Limb (tissue), 2 donors: Measurements from ENCODE around the gene OCRL.
A peak's percentile ranks its signal among the peaks of the same experiment; 100 is the strongest.
"Not testable (repeated sequence)": the region's sequence is repeated elsewhere in the genome, so short reads cannot be mapped to it uniquely, and the experiment has no call there.

Experiments
- DNase-seq, 2 donors: peaks; one replicate each; pipeline ENCODE4 v3.0.0-alpha.2; 2016; ENCODE audit errors: extremely low spot score in 2 of 2

Gene OCRL

DNA sequence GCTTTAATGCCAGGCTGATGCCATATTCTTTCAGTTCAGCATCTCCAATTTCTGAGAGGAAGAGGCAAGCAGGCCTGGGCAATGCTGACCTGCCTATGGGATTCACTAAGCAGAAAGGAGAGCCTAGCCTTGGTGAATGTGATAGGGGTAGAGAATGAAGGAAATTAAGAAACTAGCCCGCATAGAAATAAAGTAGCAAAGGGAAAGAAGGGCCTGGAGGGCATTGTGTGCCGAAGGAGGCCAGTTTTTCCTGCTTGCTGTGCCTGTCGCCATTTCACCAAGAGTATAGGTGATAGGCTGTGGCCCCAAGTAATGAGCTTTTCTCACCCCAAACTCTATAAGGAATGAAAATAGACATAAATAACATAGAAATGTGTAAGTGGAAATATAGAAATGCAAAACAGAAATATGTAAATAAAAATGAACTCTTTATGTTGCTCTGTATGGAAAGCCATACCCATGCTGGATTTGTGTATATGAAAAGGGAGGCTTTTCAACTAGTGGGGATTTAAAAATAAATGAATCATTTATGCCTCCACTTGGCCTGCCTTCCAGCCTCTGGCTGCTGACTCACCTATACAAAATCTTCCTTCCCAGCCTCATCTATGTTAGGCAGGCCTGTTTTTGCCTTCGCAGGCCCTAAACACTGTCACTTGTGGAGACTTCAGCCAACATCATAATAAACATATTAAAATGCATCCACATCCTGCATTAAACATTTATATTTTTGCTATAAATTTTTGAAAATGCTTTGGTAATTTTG lies 5.1 kb upstream of the OCRL start:
- DNase-seq, result no peak

DNA sequence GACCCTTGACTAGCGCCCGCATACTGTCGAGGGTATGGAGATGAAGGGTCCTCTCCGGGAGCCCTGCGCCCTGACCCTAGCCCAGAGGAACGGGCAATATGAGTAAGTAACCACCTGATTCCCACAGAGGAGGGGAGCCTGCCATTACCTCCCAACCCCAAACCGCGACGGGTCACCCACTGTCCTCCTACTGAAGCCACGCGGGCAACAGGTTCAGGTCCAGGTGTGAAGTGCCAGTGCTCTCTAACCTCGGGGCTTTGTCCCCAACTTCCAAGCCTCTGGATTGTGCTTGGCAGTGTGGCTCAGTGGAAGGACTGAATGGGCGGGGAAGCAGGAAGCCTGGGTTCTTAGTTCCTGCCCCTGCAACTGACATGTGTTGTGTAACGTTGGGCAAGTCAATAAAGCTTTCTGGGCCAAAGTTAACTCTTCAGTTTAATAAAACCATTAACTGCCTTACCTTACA lies 694 bp downstream of the OCRL start:
- no peak for DNase-seq

DNA sequence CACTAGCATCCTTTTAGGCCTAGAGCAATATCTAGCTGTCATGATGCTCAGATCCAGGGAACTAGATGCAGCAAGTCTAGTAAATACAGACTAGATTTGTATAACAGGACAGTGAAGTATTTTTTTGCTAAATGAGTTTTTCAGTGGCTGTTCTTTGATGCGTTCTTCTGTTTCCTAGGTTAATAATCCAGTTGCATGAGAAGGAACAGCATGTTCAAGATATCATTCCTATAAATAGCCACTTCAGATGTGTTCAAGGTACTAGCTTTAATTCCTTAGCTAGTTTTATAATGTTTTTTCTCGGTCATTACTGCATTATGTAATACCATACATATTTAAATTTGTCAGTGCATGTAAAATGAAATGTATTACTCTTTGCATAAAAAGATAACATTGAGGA lies 4.7 kb downstream of the OCRL start:
- no peak for DNase-seq

DNA sequence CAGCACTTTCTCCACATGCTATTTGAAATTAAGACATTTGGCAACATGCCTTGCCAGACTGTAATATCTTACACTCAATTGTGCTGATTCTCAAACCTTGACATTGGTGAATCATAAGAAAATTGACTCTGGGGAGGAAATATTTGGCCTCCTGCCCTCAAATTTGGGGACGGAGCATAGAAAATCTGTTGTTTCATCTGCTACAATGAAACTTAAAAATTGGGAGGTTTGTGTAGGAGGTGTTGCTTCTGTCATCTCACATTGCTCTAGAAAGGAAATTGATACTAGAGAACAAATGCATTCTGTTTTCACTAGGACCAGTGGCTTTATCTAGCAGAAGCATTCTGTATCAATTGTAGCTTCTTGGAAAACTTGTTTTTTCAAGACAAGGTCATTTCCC lies 5.3 kb downstream of the OCRL start:
- DNase-seq, result no peak

DNA sequence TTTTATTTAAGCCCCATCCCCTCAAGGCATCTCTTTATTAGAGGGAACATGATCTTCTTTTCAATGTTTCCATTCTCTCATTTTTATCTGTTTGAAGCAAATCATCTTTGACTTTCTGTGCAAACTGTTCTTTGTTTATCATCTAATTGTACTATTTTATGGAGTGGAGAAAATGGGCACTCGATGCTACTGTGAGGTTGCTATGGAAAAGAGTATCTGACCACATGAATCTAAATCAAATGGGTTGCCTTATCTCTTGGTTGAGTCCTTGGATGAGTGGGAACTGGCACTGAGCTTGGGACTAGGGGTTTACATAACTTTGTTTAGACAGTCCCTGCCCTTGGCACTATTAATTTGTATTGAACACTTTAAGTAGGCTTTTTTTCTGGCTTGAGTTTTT lies 9.1 kb downstream of the OCRL start:
- DNase-seq, result no peak

DNA sequence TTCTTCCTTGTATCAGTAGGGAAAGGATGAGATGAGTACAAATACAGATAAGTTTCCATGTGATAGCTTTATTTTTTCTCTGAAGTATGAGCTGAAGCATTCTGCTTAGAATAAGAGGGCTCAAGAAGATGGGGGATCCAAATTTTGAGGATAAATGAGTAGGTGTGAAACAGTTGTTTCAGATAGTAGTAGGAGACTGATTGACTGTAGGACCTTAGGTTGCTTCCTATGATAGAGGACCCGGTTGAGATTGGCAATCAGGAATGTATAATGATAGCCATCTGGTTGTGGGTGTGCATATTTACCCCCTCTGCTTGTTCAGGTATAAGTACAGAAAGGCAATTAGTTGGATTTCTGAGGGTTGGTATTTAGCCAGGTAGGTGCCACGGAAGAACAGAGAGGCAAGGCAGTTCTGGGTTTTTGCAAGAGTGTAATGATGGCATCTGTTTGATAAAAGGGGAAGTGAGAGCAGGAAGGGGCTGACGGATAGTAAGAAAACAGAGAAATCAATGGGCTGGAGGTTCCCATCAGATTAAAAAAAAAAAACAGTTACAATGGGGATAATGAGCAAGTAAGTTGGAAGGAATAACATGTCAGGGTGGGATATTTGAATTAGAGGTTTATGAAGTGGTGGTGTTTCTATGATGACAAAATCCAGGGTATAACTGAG lies 13.7 kb downstream of the OCRL start:
- DNase-seq, result no peak

DNA sequence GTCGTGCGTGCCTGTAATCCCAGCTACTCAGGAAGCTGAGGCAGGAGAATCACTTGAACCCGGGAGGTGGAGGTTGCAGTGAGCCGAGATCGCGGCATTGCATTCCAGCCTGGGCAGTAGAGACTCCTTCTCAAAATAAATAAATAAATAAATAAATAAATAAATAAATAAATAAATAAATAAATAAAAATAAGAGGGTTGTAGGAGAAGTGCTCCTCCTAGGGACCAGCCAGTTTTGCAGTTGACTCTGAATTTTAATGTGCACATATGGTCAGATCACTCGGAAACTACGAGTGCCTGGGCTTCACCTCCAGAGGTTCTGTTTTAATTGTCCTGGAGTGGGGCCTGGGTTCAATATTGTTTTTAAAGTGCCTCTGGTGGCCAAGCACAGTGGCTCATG lies 14.8 kb downstream of the OCRL start:
- not testable (repeated sequence) for DNase-seq

DNA sequence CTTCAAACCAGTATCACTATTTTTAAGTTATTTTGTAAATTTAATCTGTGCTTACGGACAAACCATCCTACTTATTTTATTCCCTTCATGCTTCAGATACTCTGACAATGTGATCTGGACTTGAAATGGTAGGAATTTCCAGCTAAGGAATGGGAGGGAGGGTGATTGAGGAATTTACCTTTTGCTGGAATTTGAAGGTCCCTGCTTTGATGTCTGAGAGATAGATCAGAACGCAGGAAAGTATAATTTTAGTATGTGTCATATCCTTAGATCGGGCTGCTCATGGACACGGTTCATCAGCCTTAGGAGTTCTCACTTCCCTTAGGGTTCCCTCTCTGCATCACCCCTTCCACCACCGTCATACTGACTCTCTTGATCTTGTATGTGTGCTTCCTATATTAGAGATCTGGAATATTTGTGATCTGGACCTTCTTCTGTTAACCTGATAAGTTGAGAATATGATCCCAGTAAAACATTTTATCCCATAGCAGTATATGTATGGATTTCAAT lies 16.8 kb downstream of the OCRL start:
- DNase-seq, result no peak

DNA sequence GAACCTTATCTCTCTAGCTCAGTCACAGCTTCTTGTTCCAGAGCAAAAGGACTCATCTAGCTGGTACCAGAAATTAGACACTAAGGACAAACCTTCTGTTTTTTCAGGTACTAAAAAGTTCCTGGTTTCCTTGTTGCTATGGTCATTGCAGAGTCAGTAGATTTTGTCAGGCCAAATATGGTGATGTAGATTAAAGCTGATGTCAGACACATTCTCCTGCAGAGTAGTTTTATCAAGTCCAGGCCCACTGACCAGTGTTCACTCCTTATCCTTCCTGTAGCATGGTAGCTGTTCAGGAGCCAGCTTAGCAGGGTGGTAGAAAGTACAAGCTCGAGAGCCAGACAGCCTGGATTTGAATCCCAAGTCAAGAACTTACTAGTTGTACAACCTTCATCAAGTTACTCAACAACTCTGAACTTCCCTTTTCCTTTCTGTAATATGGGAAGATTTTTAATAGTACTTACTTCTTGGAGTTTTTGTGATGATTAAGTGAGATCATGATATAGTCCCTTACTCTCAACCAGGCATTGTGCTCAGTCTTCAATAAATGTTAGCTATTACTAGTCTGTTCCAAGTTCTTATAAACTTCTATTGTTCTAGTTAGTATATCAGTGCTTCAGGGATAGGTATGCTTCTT lies 17.9 kb downstream of the OCRL start:
- DNase-seq, result no peak

DNA sequence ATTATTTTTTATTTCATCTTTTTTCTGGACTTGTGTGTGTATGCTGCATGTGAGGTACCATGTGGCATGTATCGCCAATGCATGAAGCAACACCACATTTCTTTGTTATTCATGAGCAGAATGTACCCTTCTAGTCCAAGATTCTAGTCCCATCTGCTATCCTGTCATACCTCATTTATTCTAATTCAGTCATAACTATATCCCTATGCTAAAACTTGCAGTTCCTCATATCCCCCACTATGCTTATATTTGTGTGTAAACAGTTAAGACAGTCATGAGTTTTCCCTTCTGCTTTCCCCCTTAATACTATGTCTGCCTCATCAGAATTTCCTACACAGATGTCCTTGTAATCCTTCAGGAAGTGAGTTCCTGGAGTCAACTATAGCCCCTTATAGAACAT lies 19.7 kb downstream of the OCRL start:
- DNase-seq, result peak in 1 of 2 donors; percentile 3

DNA sequence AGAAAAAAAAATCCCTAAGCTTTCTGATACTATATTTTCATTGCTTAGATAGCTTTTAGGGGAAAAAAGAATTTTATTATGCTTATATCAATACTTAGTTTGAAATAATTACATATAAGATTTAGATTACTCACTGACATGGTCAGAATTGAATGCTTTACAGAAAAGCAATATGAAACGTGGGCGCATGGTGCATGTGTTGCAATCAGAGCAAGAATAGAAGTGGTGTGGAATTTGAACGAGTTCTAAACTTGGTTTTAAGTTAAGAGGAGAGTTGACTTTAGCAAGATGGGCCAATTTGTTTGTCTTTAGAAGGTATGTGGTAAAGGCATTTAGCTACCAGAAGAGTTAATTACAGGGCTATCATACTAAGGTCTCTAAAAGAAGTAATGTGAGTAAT lies 21.4 kb downstream of the OCRL start:
- DNase-seq, result no peak

DNA sequence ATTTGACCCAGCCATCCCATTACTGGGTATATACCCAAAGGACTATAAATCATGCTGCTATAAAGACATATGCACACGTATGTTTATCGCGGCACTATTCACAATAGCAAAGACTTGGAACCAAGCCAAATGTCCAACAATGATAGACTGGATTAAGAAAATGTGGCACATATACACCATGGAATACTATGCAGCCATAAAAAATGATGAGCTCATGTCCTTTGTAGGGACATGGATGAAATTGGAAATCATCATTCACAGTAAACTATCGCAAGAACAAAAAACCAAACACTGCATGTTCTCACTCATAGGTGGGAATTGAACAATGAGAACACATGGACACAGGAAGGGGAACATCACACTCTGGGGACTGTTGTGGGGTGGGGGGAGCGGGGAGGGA lies 24.3 kb downstream of the OCRL start:
- DNase-seq, result not testable (repeated sequence)

DNA sequence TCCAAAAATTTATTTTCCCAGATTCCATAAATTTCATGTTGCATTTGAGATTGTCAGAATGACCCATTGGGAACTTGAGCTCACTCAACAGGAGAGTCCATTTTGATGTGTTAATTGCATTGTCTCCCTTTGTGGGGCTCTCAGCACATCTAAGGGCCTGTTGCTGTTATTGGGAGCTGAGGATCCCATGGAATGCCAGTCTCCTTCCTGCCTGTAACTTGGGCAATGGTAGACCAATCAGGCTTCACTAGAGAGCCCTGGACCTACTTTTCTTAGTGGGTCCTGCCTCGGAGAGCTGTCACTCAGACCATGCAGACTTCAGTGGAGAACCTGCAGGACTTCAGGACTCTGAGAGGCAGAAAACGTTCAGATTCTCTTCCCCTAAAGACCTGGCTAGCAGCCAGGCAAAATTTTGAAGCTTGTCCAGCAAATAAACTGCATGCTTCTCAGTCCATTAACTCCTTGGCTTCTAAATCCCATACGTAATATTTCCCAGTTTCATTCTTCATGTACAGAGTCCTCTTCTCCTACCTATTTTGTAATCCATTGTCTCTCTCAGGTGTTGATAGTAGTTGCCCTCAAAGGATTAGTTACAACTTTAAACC lies 25.1 kb downstream of the OCRL start:
- DNase-seq, result peak; percentile 22 to 52

DNA sequence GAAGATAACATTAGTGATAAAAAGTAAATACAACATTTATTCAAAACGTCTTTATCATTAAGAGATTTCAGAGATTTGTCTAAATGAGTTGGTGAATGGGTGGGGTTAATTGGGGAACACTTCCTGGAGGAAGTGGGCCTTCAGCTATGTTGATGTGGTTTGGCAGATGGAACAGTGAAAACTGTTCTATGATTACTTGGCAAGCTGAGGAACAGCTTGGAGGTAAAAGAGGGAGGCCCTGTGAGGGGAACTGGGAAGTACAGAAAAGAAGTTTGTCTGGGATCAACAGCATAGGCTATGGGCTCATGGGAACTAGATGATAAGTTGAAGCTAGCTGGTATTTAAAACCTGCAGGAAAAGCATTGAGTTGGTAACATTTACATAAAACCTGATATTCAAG lies 26.0 kb downstream of the OCRL start:
- peak; percentile 14 to 29 for DNase-seq

DNA sequence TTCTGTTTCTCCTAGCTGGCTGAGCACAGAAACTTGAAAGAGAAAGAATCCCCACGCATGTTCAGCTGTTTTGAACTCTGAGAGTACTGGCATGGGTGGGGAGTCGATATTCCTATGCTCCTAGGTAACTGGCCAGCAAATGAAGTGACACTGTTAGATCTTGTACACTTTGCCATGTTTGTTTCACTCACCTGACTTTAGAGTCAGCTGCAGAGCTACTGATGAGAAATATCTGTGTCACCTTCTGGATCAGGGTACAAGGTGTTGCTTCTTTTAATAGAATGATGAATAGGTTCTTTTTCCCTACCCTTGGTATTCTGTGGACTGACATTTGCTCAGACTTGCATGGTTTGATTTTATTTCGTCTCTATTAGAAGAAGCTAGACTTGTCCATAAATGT lies 28.3 kb downstream of the OCRL start:
- DNase-seq, result no peak

DNA sequence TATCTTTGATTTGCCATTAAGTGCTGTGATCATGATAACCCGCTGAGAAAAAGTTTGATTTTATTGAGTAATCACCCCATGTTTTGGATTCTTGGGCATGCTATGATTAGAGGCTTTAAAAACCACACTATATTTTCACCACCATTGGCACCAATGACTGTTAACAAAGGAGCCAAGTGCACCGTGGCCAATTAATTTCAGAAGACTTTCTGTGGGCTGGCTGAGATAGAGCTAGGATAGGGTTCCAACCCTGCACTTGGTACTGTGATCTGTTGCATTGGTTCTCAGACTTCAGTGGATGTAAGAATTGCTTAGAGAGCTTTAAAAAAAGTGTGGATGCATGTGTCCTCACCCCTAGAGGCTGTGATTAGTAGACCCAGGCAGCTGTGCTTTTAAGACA lies 32.4 kb downstream of the OCRL start:
- peak in 1 of 2 donors; percentile 1 for DNase-seq

DNA sequence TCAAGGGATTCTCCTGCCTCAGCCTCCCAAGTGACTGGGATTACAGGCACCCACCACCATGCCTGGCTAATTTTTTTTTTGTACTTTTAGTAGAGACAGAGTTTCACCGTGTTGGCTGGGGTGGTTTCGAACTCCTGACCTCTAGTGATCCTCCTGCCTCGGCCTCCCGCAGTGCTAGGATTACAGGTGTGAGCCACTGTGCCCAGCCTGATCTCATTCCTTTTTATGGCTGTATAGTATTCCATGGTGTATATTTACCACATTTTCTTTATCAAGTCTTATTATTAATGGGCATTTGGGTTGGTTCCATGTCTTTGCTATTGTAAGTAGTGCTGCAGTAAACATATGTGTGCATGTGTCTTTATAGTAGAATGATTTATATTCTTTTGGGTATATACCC lies 33.6 kb downstream of the OCRL start:
- not testable (repeated sequence) for DNase-seq

DNA sequence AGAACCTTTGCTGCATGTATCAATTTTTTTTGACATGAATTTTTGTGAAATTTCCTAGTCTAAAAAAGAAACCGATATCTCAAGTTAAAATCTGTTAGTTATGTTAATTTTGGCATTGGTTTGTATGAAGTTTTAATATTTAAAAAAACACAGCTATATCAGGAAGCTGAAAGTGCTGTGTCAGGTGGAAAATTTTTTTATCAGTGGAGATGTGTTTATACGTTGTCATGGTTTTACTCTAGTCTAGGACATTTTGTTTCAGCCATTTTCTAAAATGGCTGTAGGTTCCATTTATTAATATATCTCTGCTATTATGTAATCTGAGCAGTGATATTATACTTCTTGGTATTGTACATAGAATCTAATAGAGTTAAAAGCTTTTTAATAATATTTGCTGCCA lies 34.2 kb downstream of the OCRL start:
- DNase-seq, result no peak

DNA sequence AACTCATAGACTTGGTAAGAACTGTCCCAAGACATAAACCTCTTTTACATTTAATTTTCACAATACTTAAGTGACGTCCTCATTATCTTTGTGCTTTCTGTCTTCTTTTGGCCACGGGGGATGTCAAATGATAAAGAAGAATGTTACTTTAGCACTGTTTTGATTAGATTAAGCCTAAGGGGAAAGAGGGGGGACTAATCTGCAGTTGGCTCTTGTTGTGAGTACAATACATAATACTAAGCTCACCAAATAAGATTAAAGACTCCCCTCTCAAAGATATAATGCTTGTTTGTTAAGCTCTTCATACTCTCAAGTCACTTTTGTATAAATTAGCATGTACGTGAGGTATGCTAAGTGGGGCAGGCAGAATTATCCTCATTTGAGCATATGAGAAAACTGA lies 36.5 kb downstream of the OCRL start:
- no peak for DNase-seq

DNA sequence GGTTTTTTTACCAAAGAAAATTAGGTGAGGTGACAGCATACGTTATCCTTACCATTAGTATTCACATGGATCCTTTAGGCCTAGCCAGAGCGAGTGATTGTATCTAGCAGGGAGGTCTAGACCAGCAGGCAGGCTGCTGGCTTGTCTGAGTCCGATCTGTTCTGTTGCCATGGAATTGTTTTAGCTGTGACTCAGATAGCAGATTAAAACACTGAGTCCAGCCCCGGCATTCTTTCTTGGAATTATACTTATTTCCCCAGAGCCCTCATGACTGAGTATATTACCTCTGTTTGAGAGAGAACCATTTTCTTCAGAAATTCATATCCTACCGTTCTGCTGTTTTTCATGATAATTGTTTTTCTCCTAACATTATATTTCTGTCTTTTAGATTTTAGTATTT lies 37.4 kb downstream of the OCRL start:
- peak in 1 of 2 donors; percentile 22 for DNase-seq

DNA sequence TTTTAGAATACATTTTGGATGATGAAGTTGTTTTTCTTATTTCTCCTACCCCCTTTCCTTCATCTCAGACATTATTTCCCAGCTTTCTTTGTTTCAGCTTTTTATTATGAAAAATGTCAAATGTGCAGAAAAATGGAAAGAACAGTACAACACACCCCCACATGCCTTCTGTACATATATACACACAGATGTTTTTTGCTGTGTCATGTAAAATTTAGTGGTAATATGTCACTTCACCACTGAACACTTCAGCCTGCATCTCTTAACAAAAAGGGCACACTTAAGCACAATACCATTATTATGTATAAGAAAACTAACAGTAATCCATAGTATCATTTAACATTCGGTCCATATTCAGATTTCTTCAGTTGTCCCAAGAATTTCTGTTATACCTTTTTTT lies 37.8 kb downstream of the OCRL start:
- DNase-seq, result no peak

DNA sequence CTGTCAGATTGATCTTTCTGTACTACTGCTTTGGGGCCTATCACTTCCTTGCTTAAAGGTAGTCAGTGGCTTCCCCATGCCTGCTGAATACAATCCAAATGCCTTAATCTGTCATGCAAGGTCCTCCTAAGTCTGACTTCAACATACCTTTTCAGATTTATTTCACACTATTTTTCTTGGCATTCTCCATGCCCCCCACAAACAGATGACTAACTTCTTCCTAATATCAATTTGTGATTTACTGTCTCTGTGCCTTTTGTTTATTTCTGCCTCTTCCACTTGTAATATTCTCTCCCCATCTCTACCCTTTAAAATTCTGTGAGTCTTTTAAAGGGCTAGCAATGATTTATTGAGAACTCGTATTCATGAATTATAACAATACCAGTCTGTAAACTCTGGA lies 41.8 kb downstream of the OCRL start:
- no peak for DNase-seq
